Brain pericyte (primary cell): ENCODE results near the gene UBE2U.

Experiments
- DNase-seq: peaks from one replicate; pipeline ENCODE4 v3.0.0-alpha.2; 2012; ENCODE audit warnings: low read depth, low spot score

Gene UBE2U

DNA sequence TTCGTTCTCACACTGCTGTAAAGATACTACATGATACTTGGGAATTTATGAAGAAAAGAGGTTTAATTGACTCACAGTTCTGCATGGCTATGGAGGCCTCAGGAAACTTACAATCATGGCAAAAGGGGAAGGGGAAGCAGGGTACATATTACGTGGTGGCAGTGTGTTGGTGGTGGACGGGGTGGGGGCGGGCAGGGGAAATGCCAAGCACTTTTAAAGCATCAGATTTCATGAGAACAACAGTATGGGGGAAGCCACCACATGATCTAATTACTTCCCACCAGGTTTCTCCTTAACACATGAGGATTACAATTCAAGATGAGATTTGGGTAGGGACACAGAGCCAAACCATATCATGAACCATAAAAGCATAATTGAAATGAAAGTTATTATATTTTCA, 88.5 kb downstream of the UBE2U start:
- no peak for DNase-seq

DNA sequence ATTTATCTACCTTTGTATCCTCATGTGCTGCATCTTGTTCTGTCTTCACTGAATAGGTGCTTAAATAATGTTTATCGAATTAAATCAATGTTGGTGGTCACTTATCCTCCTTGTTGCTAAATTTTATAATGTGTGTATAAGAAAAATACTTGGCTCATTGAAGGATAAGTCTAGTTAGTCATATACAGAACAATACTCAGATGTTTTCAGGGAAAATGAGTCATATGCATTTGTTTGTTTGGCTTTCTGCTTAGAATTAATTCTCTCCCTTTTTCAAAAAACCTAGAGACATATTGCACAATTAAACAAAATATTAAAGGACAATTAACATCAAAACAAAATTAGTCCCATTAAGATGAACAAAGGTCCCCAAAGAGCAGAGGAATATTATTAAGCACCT, 89.0 kb downstream of the UBE2U start:
- DNase-seq, result no peak

DNA sequence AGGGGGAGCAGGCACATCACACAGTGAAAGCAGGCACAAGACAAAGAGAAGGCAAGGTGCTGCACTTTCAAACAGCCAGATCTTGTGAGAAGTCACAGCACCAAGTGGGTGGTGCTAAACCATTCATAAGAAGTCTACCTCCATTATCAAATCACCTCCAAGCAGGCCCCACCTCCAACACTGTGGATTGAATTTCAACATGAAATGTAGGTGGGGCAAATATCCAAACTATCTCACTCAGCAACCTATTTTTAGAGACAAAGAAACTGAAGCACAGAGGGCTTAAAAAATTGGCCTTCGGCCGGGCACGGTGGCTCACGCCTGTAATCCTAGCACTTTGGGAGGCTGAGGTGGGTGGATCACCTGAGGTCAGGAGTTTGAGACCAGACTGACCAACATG, 90.4 kb downstream of the UBE2U start:
- DNase-seq, result no peak

DNA sequence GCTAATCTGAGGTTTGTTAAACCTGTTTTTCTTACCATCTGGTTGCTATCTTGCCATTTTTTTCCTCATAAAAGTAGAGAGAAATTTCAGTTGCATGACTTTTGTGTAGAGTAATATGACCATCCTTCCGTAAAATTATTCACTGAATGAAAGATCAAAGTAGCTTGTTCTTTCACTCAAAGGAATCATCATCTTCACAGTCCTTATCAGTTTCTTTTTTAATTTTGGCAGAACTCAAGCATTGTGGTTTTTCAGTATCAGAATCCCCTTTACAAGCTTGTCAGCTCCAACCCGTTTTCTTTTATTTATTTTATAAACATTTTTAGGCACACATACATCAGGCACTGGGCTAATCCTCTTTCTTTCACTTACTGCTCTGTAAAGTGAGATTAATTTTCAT, 91.7 kb downstream of the UBE2U start:
- no peak for DNase-seq

DNA sequence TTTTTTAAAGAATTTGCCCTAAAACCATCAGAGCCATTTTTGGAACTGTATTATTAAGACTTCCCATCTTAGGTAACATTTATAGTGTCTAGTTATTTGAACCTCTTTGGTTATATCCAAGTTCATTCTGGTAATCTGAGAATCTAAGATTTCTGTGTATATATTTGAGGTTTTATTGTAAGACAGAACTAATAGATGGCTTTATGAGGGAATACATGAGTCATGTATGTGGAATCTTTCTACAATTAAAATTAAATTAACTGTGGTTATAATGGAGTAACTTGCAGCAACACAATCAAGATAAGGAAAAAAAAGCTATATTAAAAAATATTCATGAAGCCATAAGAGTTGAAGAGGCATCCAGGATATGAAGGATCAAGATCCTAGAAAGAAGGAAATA, 92.1 kb downstream of the UBE2U start:
- no peak for DNase-seq

DNA sequence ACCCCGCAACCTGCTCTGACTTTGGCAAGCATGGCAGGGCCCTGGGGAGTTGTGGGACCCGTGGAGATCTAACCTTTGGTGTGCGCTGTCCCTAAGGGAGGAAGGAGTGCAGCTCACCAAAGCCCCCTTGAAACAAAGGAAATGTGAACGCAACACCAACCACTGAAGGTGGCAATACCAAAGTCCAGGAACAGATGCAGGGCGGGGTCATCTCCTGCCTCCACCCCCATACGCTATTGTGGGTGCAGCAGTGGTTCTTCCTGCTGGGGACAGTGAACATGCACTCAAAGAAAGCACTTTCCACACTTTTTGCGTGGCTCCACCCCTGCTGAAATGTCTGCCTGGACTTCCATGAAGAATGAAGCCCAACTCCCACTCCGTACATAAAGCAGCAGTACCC, 93.0 kb downstream of the UBE2U start:
- no peak for DNase-seq

DNA sequence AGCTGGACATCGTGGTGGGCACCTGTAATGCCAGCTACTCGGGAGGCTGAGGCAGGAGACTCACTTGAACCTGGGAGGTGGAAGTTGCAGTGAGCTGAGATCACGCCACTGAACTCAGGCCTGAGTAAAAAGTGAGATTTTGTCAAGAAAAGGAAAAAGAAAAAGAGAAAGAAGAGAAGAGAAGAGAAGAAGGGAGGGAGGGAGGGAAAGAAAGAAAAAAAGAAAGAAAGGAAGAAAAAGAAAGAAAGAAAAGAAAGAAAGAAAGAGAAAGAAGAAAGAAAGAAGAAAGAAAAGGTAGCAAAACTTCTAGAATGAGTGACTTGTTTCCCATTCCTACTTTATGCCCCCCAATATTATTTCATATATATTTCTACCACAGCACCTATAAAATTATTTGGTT, 98.8 kb downstream of the UBE2U start:
- DNase-seq, result no peak

DNA sequence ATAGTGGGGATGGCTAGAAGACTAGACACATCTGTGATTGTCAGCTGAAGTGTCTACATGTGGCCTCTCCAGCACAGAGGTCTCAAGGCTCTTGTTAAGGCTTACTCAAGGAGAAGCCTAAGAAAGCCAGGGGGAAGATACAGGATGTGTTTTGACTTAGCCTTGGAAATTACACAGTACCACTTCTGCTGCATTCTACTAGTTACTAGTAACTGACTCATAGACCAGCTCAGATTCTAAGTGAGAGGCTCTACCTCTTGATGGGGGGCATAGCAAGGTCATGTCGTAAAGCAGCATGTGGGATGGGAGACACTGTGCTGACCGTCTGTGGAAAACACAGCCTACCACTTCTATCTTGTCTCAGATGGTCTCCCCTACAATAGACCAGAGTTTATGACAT, 99.5 kb downstream of the UBE2U start:
- DNase-seq, result no peak

DNA sequence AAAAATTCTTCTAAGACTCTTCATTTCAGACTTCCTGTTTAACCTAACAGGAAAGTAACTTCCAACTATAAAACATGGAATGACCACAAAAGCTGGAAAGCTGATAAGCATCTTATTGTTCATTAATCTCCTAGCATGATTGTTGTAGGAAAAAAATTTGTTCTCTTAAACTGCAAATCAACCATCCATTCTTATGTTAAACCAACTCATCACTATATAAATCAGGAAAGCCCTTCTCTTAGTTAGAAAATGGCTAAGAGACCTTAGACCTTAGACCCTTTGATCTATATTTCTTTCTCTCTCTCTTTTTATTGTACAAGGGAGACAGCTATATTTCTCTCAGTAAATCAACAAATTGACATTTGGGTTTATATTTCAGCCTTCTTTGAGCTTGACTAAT, 101.4 kb downstream of the UBE2U start:
- no peak for DNase-seq

DNA sequence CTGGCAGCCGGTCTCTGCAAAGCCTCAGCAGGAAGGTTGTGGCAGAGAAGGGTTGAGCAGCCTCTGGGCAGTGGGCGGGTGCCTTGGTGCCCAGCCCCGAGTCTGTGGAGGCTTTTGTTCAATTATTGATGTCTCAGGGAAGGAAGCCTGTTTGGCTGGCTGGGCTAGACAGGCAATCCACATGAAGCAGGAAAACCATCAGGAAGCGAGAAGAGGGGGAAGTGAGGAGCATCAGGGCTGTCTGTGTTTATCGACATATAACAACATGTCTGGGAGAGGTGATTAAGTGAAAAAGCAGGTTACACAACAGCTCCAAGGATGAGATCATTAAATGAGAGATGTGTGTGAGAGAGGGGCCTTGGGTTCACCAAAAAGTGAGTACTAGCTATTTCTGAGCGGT, 105.4 kb downstream of the UBE2U start:
- DNase-seq, result no peak

DNA sequence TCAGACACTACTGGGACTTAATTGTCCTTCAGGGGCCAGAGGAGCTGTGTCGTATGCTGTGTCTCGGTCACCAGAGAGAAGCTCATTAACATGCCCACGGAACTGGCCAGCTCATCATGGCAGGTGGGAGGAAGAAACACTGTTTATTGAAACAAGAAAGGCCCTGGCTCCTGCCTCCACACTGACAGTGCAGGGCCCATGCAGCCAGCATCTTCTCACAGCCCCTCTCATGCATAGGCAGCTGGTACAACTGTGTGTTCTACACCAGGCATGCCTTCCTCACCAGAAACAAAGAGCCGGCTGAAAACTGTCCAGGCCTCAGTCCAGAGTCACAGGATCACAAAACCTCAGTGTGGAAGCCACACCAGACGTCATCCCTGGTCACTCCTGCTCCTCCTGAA, 106.0 kb downstream of the UBE2U start:
- no peak for DNase-seq

DNA sequence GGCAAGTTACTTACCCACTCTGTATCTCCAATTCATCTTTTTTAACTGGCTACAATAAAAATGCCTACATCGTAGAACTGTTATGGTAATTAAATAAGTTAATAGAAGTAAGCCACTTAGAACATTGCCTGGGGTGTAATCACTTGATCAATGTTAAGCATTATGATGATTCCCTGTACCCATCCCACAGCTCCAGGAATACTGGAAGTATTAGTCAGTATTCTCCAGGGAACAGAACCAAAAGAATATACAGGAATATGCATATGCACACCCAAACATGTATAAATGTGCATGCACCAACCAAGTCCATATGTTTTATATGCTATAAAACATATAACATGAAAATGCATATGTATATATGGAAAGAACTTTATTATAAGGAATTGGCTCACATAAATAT, 107.3 kb downstream of the UBE2U start:
- DNase-seq, result no peak

DNA sequence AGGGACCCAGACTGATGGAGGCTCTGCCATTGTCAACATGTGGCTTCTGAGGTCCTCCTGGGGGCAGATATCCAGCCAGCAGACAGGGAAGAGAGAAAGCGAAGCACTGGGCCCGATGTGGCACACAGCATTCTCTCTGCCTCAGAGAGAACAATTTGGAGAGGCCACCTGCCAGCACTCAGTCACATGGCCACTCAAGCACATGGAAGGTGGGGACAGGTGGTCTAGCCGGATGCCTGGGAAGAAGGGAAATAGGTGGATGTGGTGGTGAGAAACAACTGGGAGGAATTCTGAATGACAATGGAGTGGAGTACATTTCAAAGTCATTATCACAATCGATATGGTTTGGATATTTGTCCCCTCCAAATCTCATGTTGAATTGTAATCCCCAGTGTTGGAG, 109.0 kb downstream of the UBE2U start:
- DNase-seq, result no peak

DNA sequence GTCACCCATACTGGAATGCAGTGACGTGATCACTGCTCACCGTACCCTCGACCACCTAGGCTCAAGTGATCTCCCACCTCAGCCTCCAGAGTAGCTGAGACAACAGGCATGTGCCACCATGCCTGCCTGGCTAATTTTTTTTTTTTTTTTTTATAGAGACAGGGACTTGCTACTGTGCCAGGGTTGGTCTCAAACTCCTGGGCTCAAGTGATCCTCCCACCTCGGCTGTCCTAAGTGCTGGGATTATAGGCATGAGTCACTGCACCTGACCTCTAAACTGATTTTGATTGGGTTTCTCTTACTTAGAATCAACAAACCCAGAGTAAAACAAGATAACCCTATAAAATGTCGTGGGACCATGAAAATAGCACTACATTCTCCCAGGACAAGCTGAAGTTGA, 112.0 kb downstream of the UBE2U start:
- no peak for DNase-seq
